ENCODE data around the gene VPS8.

DNA sequence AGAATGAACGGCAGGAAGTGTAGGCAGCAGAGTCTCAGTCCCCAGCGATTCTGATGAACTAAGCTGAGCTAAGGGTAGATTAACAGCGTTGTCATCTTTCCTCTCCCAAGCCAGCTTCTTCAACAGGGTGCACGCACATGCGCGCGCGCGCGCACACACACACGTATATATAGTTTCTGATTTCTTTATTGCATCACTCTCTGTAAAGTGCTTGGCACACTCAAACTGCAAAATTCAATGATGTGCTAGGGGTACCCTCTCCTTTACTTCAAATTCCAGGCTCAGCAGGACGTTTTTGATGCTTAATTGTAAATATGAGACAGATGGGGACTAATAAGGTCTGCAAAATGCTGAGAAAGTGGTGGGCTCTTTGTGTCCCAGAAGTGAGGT lies 26.1 kb upstream of the VPS8 start:
- TF ChIP-seq XBP1 (CRISPR knock-in tag; IDR thresholded peaks at IDR 0.05) = no peak
- TF ChIP-seq, protein P1, sequence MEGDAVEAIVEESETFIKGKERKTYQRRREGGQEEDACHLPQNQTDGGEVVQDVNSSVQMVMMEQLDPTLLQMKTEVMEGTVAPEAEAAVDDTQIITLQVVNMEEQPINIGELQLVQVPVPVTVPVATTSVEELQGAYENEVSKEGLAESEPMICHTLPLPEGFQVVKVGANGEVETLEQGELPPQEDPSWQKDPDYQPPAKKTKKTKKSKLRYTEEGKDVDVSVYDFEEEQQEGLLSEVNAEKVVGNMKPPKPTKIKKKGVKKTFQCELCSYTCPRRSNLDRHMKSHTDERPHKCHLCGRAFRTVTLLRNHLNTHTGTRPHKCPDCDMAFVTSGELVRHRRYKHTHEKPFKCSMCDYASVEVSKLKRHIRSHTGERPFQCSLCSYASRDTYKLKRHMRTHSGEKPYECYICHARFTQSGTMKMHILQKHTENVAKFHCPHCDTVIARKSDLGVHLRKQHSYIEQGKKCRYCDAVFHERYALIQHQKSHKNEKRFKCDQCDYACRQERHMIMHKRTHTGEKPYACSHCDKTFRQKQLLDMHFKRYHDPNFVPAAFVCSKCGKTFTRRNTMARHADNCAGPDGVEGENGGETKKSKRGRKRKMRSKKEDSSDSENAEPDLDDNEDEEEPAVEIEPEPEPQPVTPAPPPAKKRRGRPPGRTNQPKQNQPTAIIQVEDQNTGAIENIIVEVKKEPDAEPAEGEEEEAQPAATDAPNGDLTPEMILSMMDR (CRISPR knock-in tag; IDR thresholded peaks at IDR 0.05) = no peak
- TF ChIP-seq CHD4 (IDR thresholded peaks at IDR 0.05; ENCODE audit: borderline replicate concordance, low read length) = no peak
- no peak for TF ChIP-seq ZNF792 (CRISPR knock-in tag; IDR thresholded peaks at IDR 0.05)
- TF ChIP-seq, protein P2, sequence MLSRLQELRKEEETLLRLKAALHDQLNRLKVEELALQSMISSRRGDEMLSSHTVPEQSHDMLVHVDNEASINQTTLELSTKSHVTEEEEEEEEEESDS (CRISPR knock-in tag; IDR thresholded peaks at IDR 0.05; ENCODE audit: borderline replicate concordance) = no peak
- no peak for TF ChIP-seq ZNF367 (CRISPR knock-in tag; IDR thresholded peaks at IDR 0.05; ENCODE audit: borderline replicate concordance)
- TF ChIP-seq CREB1 (IDR thresholded peaks at IDR 0.05) = no peak
- TF ChIP-seq CREB1 (CRISPR knock-in tag; IDR thresholded peaks at IDR 0.05) = no peak
- TF ChIP-seq, protein P3, sequence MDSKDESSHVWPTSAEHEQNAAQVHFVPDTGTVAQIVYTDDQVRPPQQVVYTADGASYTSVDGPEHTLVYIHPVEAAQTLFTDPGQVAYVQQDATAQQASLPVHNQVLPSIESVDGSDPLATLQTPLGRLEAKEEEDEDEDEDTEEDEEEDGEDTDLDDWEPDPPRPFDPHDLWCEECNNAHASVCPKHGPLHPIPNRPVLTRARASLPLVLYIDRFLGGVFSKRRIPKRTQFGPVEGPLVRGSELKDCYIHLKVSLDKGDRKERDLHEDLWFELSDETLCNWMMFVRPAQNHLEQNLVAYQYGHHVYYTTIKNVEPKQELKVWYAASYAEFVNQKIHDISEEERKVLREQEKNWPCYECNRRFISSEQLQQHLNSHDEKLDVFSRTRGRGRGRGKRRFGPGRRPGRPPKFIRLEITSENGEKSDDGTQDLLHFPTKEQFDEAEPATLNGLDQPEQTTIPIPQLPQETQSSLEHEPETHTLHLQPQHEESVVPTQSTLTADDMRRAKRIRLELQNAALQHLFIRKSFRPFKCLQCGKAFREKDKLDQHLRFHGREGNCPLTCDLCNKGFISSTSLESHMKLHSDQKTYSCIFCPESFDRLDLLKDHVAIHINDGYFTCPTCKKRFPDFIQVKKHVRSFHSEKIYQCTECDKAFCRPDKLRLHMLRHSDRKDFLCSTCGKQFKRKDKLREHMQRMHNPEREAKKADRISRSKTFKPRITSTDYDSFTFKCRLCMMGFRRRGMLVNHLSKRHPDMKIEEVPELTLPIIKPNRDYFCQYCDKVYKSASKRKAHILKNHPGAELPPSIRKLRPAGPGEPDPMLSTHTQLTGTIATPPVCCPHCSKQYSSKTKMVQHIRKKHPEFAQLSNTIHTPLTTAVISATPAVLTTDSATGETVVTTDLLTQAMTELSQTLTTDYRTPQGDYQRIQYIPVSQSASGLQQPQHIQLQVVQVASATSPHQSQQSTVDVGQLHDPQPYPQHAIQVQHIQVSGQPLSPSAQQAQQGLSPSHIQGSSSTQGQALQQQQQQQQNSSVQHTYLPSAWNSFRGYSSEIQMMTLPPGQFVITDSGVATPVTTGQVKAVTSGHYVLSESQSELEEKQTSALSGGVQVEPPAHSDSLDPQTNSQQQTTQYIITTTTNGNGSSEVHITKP (CRISPR knock-in tag; IDR thresholded peaks at IDR 0.05; ENCODE audit: low read depth) = no peak
- TF ChIP-seq MTF1 (CRISPR knock-in tag; IDR thresholded peaks at IDR 0.05) = no peak
- no peak for TF ChIP-seq TAF1 (CRISPR knock-in tag; IDR thresholded peaks at IDR 0.05)
- TF ChIP-seq JUNB (CRISPR knock-in tag; IDR thresholded peaks at IDR 0.05; ENCODE audit: borderline replicate concordance) = no peak
- no peak for TF ChIP-seq PAX8 (CRISPR knock-in tag; IDR thresholded peaks at IDR 0.05; ENCODE audit: borderline replicate concordance)
- no peak for TF ChIP-seq ZNF224 (CRISPR knock-in tag; IDR thresholded peaks at IDR 0.05)

Data from HepG2 (cell line).